HG02981 (cell line): ENCODE results near the gene CASZ1.

Experiments used
- ATAC-seq: cut with Tn5 transposase; IDR thresholded peaks from one replicate; pipeline ENCODE4 v1.9.1; 2021; ENCODE audit warnings: mild to moderate bottlenecking, moderate library complexity; ENCODE audit not compliant: unreplicated experiment

Gene CASZ1

GRCh38 chr1:10676963-10677362 is 119.5 kb downstream of the CASZ1 start:
- no peak for ATAC-seq

- no peak for ATAC-seq
Measured at GRCh38 chr1:10675813-10676212, 120.6 kb downstream of the CASZ1 start.

GRCh38 chr1:10674700-10675609 is 121.5 kb downstream of the CASZ1 start:
- ATAC-seq, result no peak

- ATAC-seq, result no peak
Measured at GRCh38 chr1:10674222-10674621, 122.2 kb downstream of the CASZ1 start.

- ATAC-seq, result no peak
Measured at GRCh38 chr1:10673109-10673711, 123.2 kb downstream of the CASZ1 start.

- no peak for ATAC-seq
Measured at GRCh38 chr1:10672343-10673050, 123.9 kb downstream of the CASZ1 start.

GRCh38 chr1:10671622-10672342 is 124.7 kb downstream of the CASZ1 start:
- ATAC-seq, result no peak

GRCh38 chr1:10671090-10671489 is 125.4 kb downstream of the CASZ1 start:
- no peak for ATAC-seq

GRCh38 chr1:10670190-10670589 is 126.3 kb downstream of the CASZ1 start:
- ATAC-seq, result no peak

GRCh38 chr1:10669570-10669969 is 126.9 kb downstream of the CASZ1 start:
- ATAC-seq, result no peak

- ATAC-seq, result no peak
Measured at GRCh38 chr1:10667861-10668761, 128.3 kb downstream of the CASZ1 start.

GRCh38 chr1:10665930-10666850 is 130.3 kb downstream of the CASZ1 start:
- ATAC-seq, result no peak

GRCh38 chr1:10665226-10665625 is 131.2 kb downstream of the CASZ1 start:
- ATAC-seq, result no peak

GRCh38 chr1:10664251-10664650 is 132.2 kb downstream of the CASZ1 start:
- no peak for ATAC-seq

GRCh38 chr1:10663678-10664035 is 132.8 kb downstream of the CASZ1 start:
- ATAC-seq, result no peak

GRCh38 chr1:10662824-10663677 is 133.4 kb downstream of the CASZ1 start:
- no peak for ATAC-seq

- no peak for ATAC-seq
Measured at GRCh38 chr1:10662090-10662688, 134.3 kb downstream of the CASZ1 start.

GRCh38 chr1:10661453-10661852 is 135.0 kb downstream of the CASZ1 start:
- ATAC-seq, result no peak
